A549 (cell line): ENCODE results near the gene TNF. TPM values are rescaled to one million over a fixed set of nuclear protein-coding genes. Genes with fewer than 3 reads are reported as not detected.

Source experiments
- ATAC-seq, 2 experiments: fragments of 200-7000 bp in 1 of 2; fragments of >200 bp in 1 of 2; cut with Nextera tagmentation in 1 of 2; cut with Tn5 transposase in 1 of 2; 3 replicates each; pipeline versions ENCODE4 v1.8.0 to v1.9.1; 2018 to 2020; ENCODE audit warnings: mild to moderate bottlenecking in 1 of 2, moderate library complexity in 1 of 2
- CTCF ChIA-PET: fragments of 300-600 bp; sonication (Branson Sonifier 250); formaldehyde crosslinking; extraction: SDS; loops from one replicate; lab custom pipeline; 2021; ENCODE audit warnings: antibody characterized with exemption, inconsistent platforms; lab: Yijun Ruan, JAX
- POLR2A ChIA-PET: fragments of 350-600 bp; formaldehyde crosslinking; extraction: SDS; loops from one replicate; lab custom pipeline; 2021; ENCODE audit warnings: antibody characterized with exemption, inconsistent platforms; lab: Yijun Ruan, JAX
- DNase-seq, 2 experiments: peaks; one replicate each; pipeline versions ENCODE4 v3.0.0 to v3.0.0-alpha.2; 2011 to 2016; ENCODE audit warnings: low read depth in 1 of 2, low spot score in 1 of 2
- FAIRE-seq: peaks from 2 replicates; lab custom pipeline; 2011; peaks lifted over from hg19 to GRCh38; lab: Jason Lieb, UNC
- H3K27ac ChIP-seq, 2 experiments: fragments of >200 bp; sonication (Bioruptor Twin); formaldehyde crosslinking; 3 replicates each; pipeline ENCODE4 v1.5.1; 2016 to 2017
- H3K4me1 ChIP-seq: fragments of >200 bp; sonication (Bioruptor Twin); formaldehyde crosslinking; 3 replicates; pipeline ENCODE4 v1.6.1; 2016
- H3K4me2 ChIP-seq: fragments of >200 bp; sonication (Bioruptor Twin); formaldehyde crosslinking; 3 replicates; pipeline ENCODE4 v1.6.1; 2016
- H3K4me3 ChIP-seq: fragments of >200 bp; sonication (Bioruptor Twin); formaldehyde crosslinking; 3 replicates; pipeline ENCODE4 v1.5.1; 2016
- H3K9me3 ChIP-seq: fragments of >200 bp; sonication (Bioruptor Twin); formaldehyde crosslinking; 3 replicates; pipeline ENCODE4 v1.6.1; 2016
- CEBPB ChIP-seq, 2 experiments: fragments of >200 bp in 1 of 2; sonication (Bioruptor Twin) in 1 of 2; formaldehyde crosslinking in 1 of 2; IDR thresholded peaks; 2 replicates each; pipeline ENCODE4 v1.6.1; 2012 to 2016
- CHD4 ChIP-seq: fragments of 200-600 bp; sonication (generic); IDR thresholded peaks from 2 replicates; pipeline ENCODE4 v1.6.1; 2016; ENCODE audit warnings: antibody characterized with exemption, mild to moderate bottlenecking, borderline replicate concordance
- EP300 ChIP-seq, 2 experiments: fragments of >200 bp; sonication (Bioruptor Twin); formaldehyde crosslinking; IDR thresholded peaks; 2 replicates in 1 of 2; 3 replicates in 1 of 2; pipeline ENCODE4 v1.6.1; 2016 to 2017
- ESRRA ChIP-seq: fragments of 150-350 bp; IDR thresholded peaks from 2 replicates; pipeline ENCODE4 v1.6.1; 2014; ENCODE audit warnings: mild to moderate bottlenecking, low read length, borderline replicate concordance
- FOSB ChIP-seq: fragments of 250-450 bp; sonication (Bioruptor Pico); IDR thresholded peaks from 2 replicates; pipeline ENCODE4 v1.5.0; 2020; ENCODE audit warnings: mild to moderate bottlenecking, moderate library complexity
- FOSL2 ChIP-seq, 2 experiments: fragments of 450-650 bp in 1 of 2; fragments of >200 bp in 1 of 2; sonication (Bioruptor Twin) in 1 of 2; formaldehyde crosslinking; IDR thresholded peaks; 2 replicates each; pipeline versions ENCODE4 v1.5.0 to v1.6.1; 2016 to 2020; ENCODE audit warnings: mild to moderate bottlenecking in 1 of 2, moderate library complexity in 1 of 2
- HOXA7 ChIP-seq: fragments of 250-450 bp; sonication (Bioruptor Pico); IDR thresholded peaks from 2 replicates; pipeline ENCODE4 v1.5.0; 2020; ENCODE audit warnings: mild to moderate bottlenecking, moderate library complexity
- HOXB13 ChIP-seq: fragments of 250-450 bp; sonication (Bioruptor Pico); IDR thresholded peaks from 2 replicates; pipeline ENCODE4 v1.5.0; 2020; ENCODE audit warnings: low read depth, mild to moderate bottlenecking, moderate library complexity
- JUN ChIP-seq, 2 experiments: fragments of >200 bp; sonication (Bioruptor Twin); formaldehyde crosslinking; IDR thresholded peaks; 2 replicates in 1 of 2; 3 replicates in 1 of 2; pipeline ENCODE4 v1.6.1; 2016 to 2017
- KDM5A ChIP-seq: fragments of 200-600 bp; sonication (generic); IDR thresholded peaks from 2 replicates; pipeline ENCODE4 v1.6.1; 2016; ENCODE audit warnings: antibody characterized with exemption, mild to moderate bottlenecking
- MAFK ChIP-seq: fragments of 450-650 bp; IDR thresholded peaks from 2 replicates; pipeline ENCODE4 v1.6.1; 2014; ENCODE audit not compliant: partially characterized antibody
- PHF8 ChIP-seq: fragments of 200-600 bp; sonication (generic); IDR thresholded peaks from 2 replicates; pipeline ENCODE4 v1.6.1; 2016; ENCODE audit warnings: low read depth, mild to moderate bottlenecking, antibody characterized with exemption, moderate library complexity, borderline replicate concordance
- POLR2A ChIP-seq: IDR thresholded peaks from 2 replicates; pipeline ENCODE4 v1.6.1; 2012; ENCODE audit warnings: mild to moderate bottlenecking, low read length
- POLR2AphosphoS2 ChIP-seq: conservative IDR thresholded peaks from 2 replicates; pipeline ENCODE4 v1.6.1; 2012; ENCODE audit warnings: low read length, improper control_type of control experiment, inconsistent platforms
- RFX5 ChIP-seq: fragments of 450-650 bp; IDR thresholded peaks from 2 replicates; pipeline ENCODE4 v1.7.1; 2014; ENCODE audit warnings: antibody characterized with exemption, mild to moderate bottlenecking, moderate library complexity
- ZC3H11A ChIP-seq: fragments of 450-650 bp; IDR thresholded peaks from 2 replicates; pipeline ENCODE4 v1.6.1; 2014; ENCODE audit warnings: antibody characterized with exemption, mild to moderate bottlenecking
- WGBS: methylation state at CpG from one replicate; pipeline ENCODE4 v1.1.6; 2017; ENCODE audit errors: missing lambda C conversion rate; 5-methylcytosine and 5-hydroxymethylcytosine counted together
- polyA plus RNA-seq, 4 experiments: library from polyadenylated mRNA; depleted of rRNA in 3 of 4; stranded (reverse); fragments of >200 nt; fragmentation: RNase III in 1 of 4; extraction: RNeasy Plus Mini Kit Qiagen cat#74134 plus additional on column Dnase treatment in 1 of 4; gene quantifications; 2 replicates in 3 of 4; 3 replicates in 1 of 4; pipeline ENCODE4 v1.2.3, GENCODE V29; 2011 to 2017
- TF ChIP-seq, protein P1 (sequence below): IDR thresholded peaks from 2 replicates; pipeline ENCODE4 v1.6.1; 2012; ENCODE audit warnings: low read depth, borderline replicate concordance
- TF ChIP-seq, protein P2 (sequence below): fragments of 250-450 bp; sonication (Bioruptor Pico); IDR thresholded peaks from 2 replicates; pipeline ENCODE4 v1.5.0; 2020; ENCODE audit warnings: low read depth, mild to moderate bottlenecking, moderate library complexity
- TF ChIP-seq, protein P3 (sequence below): fragments of >200 bp; sonication (Bioruptor Twin); formaldehyde crosslinking; IDR thresholded peaks from 3 replicates; pipeline ENCODE4 v1.5.1; 2016
- TF ChIP-seq, protein P4 (sequence below): fragments of 200-600 bp; sonication (generic); IDR thresholded peaks from 2 replicates; pipeline ENCODE4 v1.6.1; 2016; ENCODE audit warnings: antibody characterized with exemption, mild to moderate bottlenecking, moderate library complexity
- TF ChIP-seq, protein P5 (sequence below): fragments of 250-450 bp; sonication (Bioruptor Pico); IDR thresholded peaks from 2 replicates; pipeline ENCODE4 v1.5.0; 2021; ENCODE audit warnings: mild to moderate bottlenecking, moderate library complexity, borderline replicate concordance
- TF ChIP-seq, protein P6 (sequence below): fragments of >200 bp; sonication (Bioruptor Twin); formaldehyde crosslinking; IDR thresholded peaks from 3 replicates; pipeline ENCODE4 v1.6.1; 2016
- TF ChIP-seq, protein P7 (sequence below): IDR thresholded peaks from 2 replicates; pipeline ENCODE4 v1.6.1; 2012

The TNF gene
- polyA plus RNA-seq, 2 of the 4 experiments (the other 2 are of a cell fraction) = not detected

DNA sequence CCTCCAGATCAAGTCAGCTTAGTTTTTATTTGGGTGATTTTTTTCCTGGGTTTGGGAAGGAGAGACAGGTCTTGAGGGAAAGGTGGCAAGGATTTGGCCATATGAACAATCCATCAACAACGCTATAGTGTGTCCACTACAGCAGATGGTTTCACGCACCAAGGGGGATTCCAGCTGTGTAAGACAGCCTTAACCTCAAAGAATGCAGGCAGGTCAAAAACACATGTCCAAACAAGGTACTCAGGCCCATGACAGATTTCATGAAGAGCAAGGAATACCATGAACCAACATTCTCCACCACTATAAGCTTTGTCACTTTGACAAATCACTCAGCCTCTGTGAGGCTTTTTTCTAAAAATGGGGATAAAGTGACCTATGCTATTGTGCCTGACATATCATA lies 41.6 kb downstream of the TNF start:
- FAIRE-seq = no peak
- Histone ChIP-seq H3K9me3 (no peaks in the 10 kb centered on the region), H3K4me2 (no peak overlapping the region), H3K27ac (no peak overlapping the region), H3K4me1 (peaks cover 6% of the 10 kb centered on the region), H3K4me3 (no peak overlapping the region)
- ChIA-PET POLR2A (no interaction called here), CTCF (interaction anchor here (1.1 kb wide), 1 partner anchor 18 kb away, joined by 8 read pairs; no protein-coding TSS in a partner anchor)
- ATAC-seq = no peak
- 92% methylated on average over 2 of the region's 2 CpGs for whole genome bisulfite sequencing
- TF ChIP-seq KDM5A = no peak
- no peak for TF ChIP-seq ESRRA
- no peak for TF ChIP-seq RFX5
- TF ChIP-seq, protein P1, sequence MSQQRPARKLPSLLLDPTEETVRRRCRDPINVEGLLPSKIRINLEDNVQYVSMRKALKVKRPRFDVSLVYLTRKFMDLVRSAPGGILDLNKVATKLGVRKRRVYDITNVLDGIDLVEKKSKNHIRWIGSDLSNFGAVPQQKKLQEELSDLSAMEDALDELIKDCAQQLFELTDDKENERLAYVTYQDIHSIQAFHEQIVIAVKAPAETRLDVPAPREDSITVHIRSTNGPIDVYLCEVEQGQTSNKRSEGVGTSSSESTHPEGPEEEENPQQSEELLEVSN = no peak
- TF ChIP-seq JUN (IDR thresholded peaks at IDR 0.05) = no peak
- no peak for TF ChIP-seq FOSL2 (IDR thresholded peaks at IDR 0.05)
- no peak for TF ChIP-seq FOSL2 (CRISPR knock-in tag; IDR thresholded peaks at IDR 0.05)
- no peak for TF ChIP-seq POLR2AphosphoS2
- TF ChIP-seq, protein P2, sequence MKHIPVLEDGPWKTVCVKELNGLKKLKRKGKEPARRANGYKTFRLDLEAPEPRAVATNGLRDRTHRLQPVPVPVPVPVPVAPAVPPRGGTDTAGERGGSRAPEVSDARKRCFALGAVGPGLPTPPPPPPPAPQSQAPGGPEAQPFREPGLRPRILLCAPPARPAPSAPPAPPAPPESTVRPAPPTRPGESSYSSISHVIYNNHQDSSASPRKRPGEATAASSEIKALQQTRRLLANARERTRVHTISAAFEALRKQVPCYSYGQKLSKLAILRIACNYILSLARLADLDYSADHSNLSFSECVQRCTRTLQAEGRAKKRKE (CRISPR knock-in tag) = no peak
- TF ChIP-seq, protein P3, sequence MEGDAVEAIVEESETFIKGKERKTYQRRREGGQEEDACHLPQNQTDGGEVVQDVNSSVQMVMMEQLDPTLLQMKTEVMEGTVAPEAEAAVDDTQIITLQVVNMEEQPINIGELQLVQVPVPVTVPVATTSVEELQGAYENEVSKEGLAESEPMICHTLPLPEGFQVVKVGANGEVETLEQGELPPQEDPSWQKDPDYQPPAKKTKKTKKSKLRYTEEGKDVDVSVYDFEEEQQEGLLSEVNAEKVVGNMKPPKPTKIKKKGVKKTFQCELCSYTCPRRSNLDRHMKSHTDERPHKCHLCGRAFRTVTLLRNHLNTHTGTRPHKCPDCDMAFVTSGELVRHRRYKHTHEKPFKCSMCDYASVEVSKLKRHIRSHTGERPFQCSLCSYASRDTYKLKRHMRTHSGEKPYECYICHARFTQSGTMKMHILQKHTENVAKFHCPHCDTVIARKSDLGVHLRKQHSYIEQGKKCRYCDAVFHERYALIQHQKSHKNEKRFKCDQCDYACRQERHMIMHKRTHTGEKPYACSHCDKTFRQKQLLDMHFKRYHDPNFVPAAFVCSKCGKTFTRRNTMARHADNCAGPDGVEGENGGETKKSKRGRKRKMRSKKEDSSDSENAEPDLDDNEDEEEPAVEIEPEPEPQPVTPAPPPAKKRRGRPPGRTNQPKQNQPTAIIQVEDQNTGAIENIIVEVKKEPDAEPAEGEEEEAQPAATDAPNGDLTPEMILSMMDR = no peak
- no peak for TF ChIP-seq EP300 (IDR thresholded peaks at IDR 0.05)
- no peak for TF ChIP-seq HOXB13 (CRISPR knock-in tag)
- TF ChIP-seq CEBPB (IDR thresholded peaks at IDR 0.05) = no peak
- TF ChIP-seq CHD4 = no peak
- TF ChIP-seq ZC3H11A = no peak
- no peak for TF ChIP-seq POLR2A
- no peak for TF ChIP-seq HOXA7 (CRISPR knock-in tag)
- no peak for DNase-seq

DNA sequence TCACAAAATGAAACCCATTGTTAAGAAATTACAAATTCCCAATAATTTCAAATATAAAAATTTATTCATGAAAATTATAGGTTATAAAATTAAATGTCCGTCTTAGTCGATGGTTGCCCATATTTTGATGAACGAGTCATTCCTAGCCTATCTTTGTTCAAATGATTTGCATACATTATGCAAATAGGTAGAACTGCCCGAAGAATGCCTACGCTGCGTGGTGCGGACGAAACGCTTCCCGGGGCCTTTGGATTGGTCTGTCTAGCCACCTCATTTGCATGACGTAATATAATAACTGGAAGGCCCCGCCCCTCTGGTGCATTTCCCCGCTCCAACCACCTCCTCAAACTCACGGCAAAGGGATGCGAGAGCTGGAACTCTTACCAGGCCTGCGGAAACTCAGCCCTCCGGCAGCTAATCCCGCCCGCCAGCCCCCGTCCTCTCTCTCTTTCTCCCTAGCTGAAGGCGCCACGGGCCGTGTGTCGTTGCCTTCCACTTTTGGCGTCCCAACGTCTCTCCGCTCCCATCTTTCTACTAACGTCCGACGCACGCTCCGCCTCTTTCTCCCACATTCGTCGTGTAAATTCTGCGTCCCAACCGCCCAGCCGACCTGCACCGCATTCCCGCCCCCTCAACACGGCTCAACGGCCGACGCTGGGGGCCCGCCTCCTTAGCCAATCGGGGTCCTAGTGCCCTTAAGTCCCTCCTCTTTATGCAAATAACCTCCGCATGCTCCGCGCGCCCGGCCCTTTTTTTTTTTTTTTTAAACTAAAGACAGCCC lies 44.6 kb downstream of the TNF start:
- CTCF ChIA-PET = interaction anchor here (0.5 to 0.6 kb wide), 2 partner anchors 19 to 350 kb away, joined by 3 to 5 read pairs; no protein-coding TSS in a partner anchor
- Histone ChIP-seq H3K4me2 (peak overlapping the region; percentile 96), H3K27ac (peak overlapping the region; percentile 92), H3K4me1 (peaks cover 15% of the 10 kb centered on the region)
- 2% methylated on average over 50 of the region's 50 CpGs for WGBS
- FAIRE-seq (no peak), DNase-seq (peak; percentile 92 to 99), ATAC-seq (peak; percentile 92 to 93)
- POLR2A ChIA-PET = interaction anchor here (0.7 to 1.7 kb wide), 5 partner anchors 13 to 79 kb away, joined by 3 to 8 read pairs (median 5); partner anchors contain the start of genes C6orf47, DDX39B and NFKBIL1
- TF ChIP-seq, protein P4, sequence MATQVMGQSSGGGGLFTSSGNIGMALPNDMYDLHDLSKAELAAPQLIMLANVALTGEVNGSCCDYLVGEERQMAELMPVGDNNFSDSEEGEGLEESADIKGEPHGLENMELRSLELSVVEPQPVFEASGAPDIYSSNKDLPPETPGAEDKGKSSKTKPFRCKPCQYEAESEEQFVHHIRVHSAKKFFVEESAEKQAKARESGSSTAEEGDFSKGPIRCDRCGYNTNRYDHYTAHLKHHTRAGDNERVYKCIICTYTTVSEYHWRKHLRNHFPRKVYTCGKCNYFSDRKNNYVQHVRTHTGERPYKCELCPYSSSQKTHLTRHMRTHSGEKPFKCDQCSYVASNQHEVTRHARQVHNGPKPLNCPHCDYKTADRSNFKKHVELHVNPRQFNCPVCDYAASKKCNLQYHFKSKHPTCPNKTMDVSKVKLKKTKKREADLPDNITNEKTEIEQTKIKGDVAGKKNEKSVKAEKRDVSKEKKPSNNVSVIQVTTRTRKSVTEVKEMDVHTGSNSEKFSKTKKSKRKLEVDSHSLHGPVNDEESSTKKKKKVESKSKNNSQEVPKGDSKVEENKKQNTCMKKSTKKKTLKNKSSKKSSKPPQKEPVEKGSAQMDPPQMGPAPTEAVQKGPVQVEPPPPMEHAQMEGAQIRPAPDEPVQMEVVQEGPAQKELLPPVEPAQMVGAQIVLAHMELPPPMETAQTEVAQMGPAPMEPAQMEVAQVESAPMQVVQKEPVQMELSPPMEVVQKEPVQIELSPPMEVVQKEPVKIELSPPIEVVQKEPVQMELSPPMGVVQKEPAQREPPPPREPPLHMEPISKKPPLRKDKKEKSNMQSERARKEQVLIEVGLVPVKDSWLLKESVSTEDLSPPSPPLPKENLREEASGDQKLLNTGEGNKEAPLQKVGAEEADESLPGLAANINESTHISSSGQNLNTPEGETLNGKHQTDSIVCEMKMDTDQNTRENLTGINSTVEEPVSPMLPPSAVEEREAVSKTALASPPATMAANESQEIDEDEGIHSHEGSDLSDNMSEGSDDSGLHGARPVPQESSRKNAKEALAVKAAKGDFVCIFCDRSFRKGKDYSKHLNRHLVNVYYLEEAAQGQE = peak; percentile 43
- TF ChIP-seq, protein P5, sequence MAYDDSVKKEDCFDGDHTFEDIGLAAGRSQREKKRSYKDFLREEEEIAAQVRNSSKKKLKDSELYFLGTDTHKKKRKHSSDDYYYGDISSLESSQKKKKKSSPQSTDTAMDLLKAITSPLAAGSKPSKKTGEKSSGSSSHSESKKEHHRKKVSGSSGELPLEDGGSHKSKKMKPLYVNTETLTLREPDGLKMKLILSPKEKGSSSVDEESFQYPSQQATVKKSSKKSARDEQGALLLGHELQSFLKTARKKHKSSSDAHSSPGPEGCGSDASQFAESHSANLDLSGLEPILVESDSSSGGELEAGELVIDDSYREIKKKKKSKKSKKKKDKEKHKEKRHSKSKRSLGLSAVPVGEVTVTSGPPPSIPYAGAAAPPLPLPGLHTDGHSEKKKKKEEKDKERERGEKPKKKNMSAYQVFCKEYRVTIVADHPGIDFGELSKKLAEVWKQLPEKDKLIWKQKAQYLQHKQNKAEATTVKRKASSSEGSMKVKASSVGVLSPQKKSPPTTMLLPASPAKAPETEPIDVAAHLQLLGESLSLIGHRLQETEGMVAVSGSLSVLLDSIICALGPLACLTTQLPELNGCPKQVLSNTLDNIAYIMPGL (CRISPR knock-in tag) = no peak
- TF ChIP-seq, protein P6, sequence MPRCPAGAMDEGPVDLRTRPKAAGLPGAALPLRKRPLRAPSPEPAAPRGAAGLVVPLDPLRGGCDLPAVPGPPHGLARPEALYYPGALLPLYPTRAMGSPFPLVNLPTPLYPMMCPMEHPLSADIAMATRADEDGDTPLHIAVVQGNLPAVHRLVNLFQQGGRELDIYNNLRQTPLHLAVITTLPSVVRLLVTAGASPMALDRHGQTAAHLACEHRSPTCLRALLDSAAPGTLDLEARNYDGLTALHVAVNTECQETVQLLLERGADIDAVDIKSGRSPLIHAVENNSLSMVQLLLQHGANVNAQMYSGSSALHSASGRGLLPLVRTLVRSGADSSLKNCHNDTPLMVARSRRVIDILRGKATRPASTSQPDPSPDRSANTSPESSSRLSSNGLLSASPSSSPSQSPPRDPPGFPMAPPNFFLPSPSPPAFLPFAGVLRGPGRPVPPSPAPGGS = peak; percentile 57; the same call in 1 of the 3 replicates
- TF ChIP-seq MAFK (peak; percentile 34), FOSB (CRISPR knock-in tag) (no peak), PHF8 (peak; percentile 74; the same call in 1 of the 2 replicates), POLR2A (peak; percentile 47)
- TF ChIP-seq, protein P1 = peak; percentile 94
- TF ChIP-seq, protein P7, sequence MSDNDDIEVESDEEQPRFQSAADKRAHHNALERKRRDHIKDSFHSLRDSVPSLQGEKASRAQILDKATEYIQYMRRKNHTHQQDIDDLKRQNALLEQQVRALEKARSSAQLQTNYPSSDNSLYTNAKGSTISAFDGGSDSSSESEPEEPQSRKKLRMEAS = peak; percentile 81
- TF ChIP-seq, all 56 proteins: peak for 7
- no peaks in the 10 kb centered on the region for H3K9me3 ChIP-seq
- peak overlapping the region; percentile 48 for H3K4me3 ChIP-seq
